Upper lobe of left lung (tissue), 6 donors: ENCODE data around the gene ACTR2. TPM values are rescaled to one million over a fixed set of nuclear protein-coding genes. Genes with fewer than 3 reads are reported as not detected.

Source experiments
- ATAC-seq, 2 donors: fragments of 200-7000 bp; cut with Tn5 transposase; one replicate each; pipeline ENCODE4 v1.9.1; 2022; ENCODE audit warnings: mild to moderate bottlenecking in 2 of 2, moderate library complexity in 2 of 2; ENCODE audit not compliant: low FRiP score in 2 of 2
- DNase-seq, 2 donors: peaks; one replicate each; pipeline ENCODE4 v3.0.0-alpha.2; 2019 to 2020
- H3K27ac ChIP-seq, 4 donors: fragments of 200-600 bp; sonication (generic); one replicate each; pipeline ENCODE4 v1.5.1; 2016 to 2019
- H3K27me3 ChIP-seq, 4 donors: fragments of 200-600 bp; sonication (generic); one replicate each; pipeline ENCODE4 v1.5.1; 2017 to 2019
- H3K36me3 ChIP-seq, 4 donors: fragments of 200-600 bp; sonication (generic); one replicate each; pipeline ENCODE4 v1.5.1; 2016 to 2019
- H3K4me1 ChIP-seq, 4 donors: fragments of 200-600 bp; sonication (generic); one replicate each; pipeline ENCODE4 v1.5.1; 2018 to 2019
- H3K4me3 ChIP-seq, 4 donors: fragments of 200-600 bp; sonication (generic); one replicate each; pipeline ENCODE4 v1.5.1; 2017 to 2019; ENCODE audit warnings: mild to moderate bottlenecking in 2 of 4, moderate library complexity in 1 of 4
- H3K9me3 ChIP-seq, 4 donors: fragments of 200-600 bp; sonication (generic); one replicate each; pipeline ENCODE4 v1.5.1; 2018 to 2019
- EP300 ChIP-seq, 4 donors: sonication (generic); formaldehyde crosslinking; IDR thresholded peaks; one replicate each; pipeline ENCODE4 v1.5.1; 2017; ENCODE audit warnings: antibody characterized with exemption in 4 of 4, control low read depth in 2 of 4
- POLR2A ChIP-seq, 4 donors: fragments of 450-650 bp; IDR thresholded peaks; one replicate each; pipeline ENCODE4 v1.5.1; 2016 to 2017; ENCODE audit warnings: antibody characterized with exemption in 4 of 4, mild to moderate bottlenecking in 2 of 4
- POLR2AphosphoS5 ChIP-seq, 2 donors: sonication (generic); formaldehyde crosslinking; IDR thresholded peaks; one replicate each; pipeline ENCODE4 v1.5.1; 2017; ENCODE audit warnings: antibody characterized with exemption in 2 of 2
- WGBS, 2 donors: methylation state at CpG; one replicate each; pipeline ENCODE4 v1.1.5; 2017 to 2018; 5-methylcytosine and 5-hydroxymethylcytosine counted together
- total RNA-seq, 6 donors: library from RNA; depleted of rRNA in 4 of 6; stranded (reverse); fragments of >200 nt in 4 of 6; gene quantifications; one replicate each; pipeline versions ENCODE4 v1.1.0 to v1.2.1, GENCODE V29; 2016 to 2021
- TF ChIP-seq, protein P1 (sequence below), 6 experiments: fragments of 450-650 bp in 4 of 6; fragments of 200-600 bp in 2 of 6; sonication (generic) in 2 of 6; IDR thresholded peaks; one replicate each; pipeline ENCODE4 v1.5.1; 2016 to 2019; ENCODE audit warnings: antibody characterized with exemption in 6 of 6
- donor health status: DM: no; HTN: no; CAD: no; lungs with moderate emphysema.
- donor health status: DM: no; HTN: yes; CAD: no; lungs with severe emphysema.

ACTR2 gene
- total RNA-seq, 6 donors from 2014 or later = 39.6 to 266 (median 114) TPM

DNA sequence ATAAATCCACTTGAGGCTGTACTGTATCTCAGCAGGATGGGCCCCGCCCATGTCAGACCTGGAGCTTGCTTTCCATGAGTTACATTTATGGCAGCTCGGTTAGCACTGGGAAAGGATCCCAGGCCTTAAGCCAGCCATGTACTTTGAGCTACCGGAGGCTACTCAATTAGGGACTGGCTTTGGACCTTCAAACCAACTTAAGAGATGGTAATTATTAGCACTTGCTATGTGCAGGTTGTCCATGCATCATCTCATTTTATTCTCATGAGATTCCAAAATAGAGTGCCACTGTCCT lies 64.4 kb downstream of the ACTR2 start:
- Histone ChIP-seq H3K27ac (no peak overlapping the region), H3K9me3 (no peaks in the 10 kb centered on the region), H3K36me3 (no peaks in the 10 kb centered on the region), H3K4me1 (peaks cover 0 to 11% (median 3%) of the 10 kb centered on the region in 4 donors), H3K27me3 (no peaks in the 10 kb centered on the region), H3K4me3 (no peak overlapping the region)
- DNase-seq (no peak), ATAC-seq (peak in 1 of 2 donors; percentile 7)
- no peak for TF ChIP-seq EP300 (IDR thresholded peaks at IDR 0.05)
- no peak for TF ChIP-seq POLR2A (IDR thresholded peaks at IDR 0.05)
- TF ChIP-seq, protein P1, sequence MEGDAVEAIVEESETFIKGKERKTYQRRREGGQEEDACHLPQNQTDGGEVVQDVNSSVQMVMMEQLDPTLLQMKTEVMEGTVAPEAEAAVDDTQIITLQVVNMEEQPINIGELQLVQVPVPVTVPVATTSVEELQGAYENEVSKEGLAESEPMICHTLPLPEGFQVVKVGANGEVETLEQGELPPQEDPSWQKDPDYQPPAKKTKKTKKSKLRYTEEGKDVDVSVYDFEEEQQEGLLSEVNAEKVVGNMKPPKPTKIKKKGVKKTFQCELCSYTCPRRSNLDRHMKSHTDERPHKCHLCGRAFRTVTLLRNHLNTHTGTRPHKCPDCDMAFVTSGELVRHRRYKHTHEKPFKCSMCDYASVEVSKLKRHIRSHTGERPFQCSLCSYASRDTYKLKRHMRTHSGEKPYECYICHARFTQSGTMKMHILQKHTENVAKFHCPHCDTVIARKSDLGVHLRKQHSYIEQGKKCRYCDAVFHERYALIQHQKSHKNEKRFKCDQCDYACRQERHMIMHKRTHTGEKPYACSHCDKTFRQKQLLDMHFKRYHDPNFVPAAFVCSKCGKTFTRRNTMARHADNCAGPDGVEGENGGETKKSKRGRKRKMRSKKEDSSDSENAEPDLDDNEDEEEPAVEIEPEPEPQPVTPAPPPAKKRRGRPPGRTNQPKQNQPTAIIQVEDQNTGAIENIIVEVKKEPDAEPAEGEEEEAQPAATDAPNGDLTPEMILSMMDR (IDR thresholded peaks at IDR 0.05) = no peak
- TF ChIP-seq POLR2AphosphoS5 (IDR thresholded peaks at IDR 0.05) = no peak
- 87 to 91% methylated on average over 3 of the region's 3 CpGs for WGBS, 2 donors

DNA sequence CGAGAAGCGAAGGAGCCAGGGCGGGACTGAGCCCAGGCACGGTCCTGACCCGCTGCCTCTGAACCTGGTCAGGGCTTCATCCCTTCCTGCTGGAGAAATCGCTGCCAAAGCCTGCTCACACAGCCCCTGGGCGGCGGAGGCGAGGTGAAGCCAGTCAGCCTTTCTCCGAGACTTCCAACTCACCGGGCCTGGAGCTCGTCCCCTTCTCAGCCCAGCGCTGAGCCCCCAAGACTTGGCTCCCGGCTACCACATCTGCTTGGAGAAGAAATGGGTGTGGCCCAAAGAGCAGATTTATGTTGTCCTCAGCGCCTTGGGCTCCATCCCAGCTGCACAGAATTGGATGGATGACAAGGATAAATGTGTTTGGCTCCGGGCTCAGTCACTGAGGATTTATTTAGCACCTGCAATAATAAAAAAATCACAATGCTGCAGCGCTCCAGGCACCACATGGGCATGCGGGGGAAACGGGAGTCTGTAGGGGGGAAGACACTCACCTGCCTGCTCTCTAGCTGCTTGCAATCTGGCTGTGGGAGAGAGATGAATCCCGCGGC lies 64.9 kb downstream of the ACTR2 start:
- 71 to 83% methylated on average over 20 to 21 of the region's 21 CpGs for whole genome bisulfite sequencing, 2 donors
- no peaks in the 10 kb centered on the region for H3K27me3 ChIP-seq
- ATAC-seq (peak in 1 of 2 donors; percentile 47), DNase-seq (peak in 1 of 2 donors; percentile 65)
- H3K9me3 ChIP-seq = no peaks in the 10 kb centered on the region
- TF ChIP-seq EP300 (IDR thresholded peaks at IDR 0.05) = no peak
- no peak for TF ChIP-seq POLR2A (IDR thresholded peaks at IDR 0.05)
- TF ChIP-seq POLR2AphosphoS5 (IDR thresholded peaks at IDR 0.05) = no peak
- TF ChIP-seq, protein P1 (IDR thresholded peaks at IDR 0.05) = no peak
- H3K27ac ChIP-seq = no peak overlapping the region
- H3K4me3 ChIP-seq = no peak overlapping the region
- H3K4me1 ChIP-seq = peaks cover 0 to 11% (median 3%) of the 10 kb centered on the region in 4 donors
- no peaks in the 10 kb centered on the region for H3K36me3 ChIP-seq

DNA sequence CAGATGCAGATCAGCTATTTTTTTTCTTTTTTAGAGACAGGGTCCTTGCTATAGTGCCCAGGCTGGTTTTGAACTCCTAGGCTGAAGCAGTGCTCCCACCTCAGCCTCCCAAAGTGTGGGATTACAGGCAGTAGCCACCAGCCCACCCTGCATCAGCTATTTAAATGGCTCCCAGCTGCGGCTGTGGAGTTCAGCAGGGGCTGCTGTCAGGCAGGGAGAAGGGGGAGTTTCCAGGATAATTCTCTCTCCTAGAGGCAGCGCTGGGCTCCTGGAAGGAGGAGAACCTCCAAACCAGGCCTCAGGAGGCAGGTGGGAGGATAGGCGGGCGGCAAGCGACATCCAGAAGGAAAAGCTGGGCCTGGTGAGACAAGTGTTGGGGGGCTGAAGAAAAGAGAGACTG lies 65.7 kb downstream of the ACTR2 start:
- no peaks in the 10 kb centered on the region for H3K9me3 ChIP-seq
- TF ChIP-seq POLR2AphosphoS5 (IDR thresholded peaks at IDR 0.05) (no peak), EP300 (IDR thresholded peaks at IDR 0.05) (no peak), POLR2A (IDR thresholded peaks at IDR 0.05) (no peak)
- TF ChIP-seq, protein P1 (IDR thresholded peaks at IDR 0.05) = no peak
- DNase-seq = no peak
- ATAC-seq = no peak
- no peak overlapping the region for H3K4me3 ChIP-seq
- H3K4me1 ChIP-seq = peaks cover 0 to 11% (median 3%) of the 10 kb centered on the region in 4 donors
- H3K27ac ChIP-seq = no peak overlapping the region
- WGBS, 2 donors = 93 to 99% methylated on average over 5 of the region's 5 CpGs
- no peaks in the 10 kb centered on the region for H3K27me3 ChIP-seq
- H3K36me3 ChIP-seq = no peaks in the 10 kb centered on the region

DNA sequence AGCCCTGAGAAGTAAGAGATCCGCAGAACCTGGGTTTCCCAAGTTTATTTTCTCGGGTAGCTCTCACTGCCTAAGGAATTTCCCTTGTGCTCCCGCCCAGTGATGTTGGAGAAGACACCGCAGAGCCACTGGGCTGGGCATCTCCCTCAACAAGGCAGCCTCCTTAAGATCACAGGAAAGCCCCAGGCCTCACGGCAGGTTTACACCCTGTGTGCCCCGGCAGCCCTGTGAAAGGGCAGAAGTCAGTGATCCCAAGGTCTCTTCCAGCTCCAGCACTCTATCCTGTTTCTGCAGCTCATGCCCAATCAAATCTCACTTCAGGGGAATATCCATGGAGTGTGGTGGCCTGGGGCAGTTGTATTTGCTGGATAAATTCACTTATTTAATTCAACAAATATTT lies 66.5 kb downstream of the ACTR2 start:
- no peak overlapping the region for H3K4me3 ChIP-seq
- H3K36me3 ChIP-seq = no peaks in the 10 kb centered on the region
- DNase-seq = no peak
- WGBS, 2 donors = 91 to 92% methylated on average over 6 of the region's 6 CpGs
- no peak for ATAC-seq
- H3K9me3 ChIP-seq = no peaks in the 10 kb centered on the region
- H3K27me3 ChIP-seq = no peaks in the 10 kb centered on the region
- TF ChIP-seq EP300 (IDR thresholded peaks at IDR 0.05) = no peak
- TF ChIP-seq, protein P1 (IDR thresholded peaks at IDR 0.05) = no peak
- no peak for TF ChIP-seq POLR2AphosphoS5 (IDR thresholded peaks at IDR 0.05)
- TF ChIP-seq POLR2A (IDR thresholded peaks at IDR 0.05) = no peak
- peaks cover 0 to 11% (median 3%) of the 10 kb centered on the region in 4 donors for H3K4me1 ChIP-seq
- H3K27ac ChIP-seq = no peak overlapping the region

DNA sequence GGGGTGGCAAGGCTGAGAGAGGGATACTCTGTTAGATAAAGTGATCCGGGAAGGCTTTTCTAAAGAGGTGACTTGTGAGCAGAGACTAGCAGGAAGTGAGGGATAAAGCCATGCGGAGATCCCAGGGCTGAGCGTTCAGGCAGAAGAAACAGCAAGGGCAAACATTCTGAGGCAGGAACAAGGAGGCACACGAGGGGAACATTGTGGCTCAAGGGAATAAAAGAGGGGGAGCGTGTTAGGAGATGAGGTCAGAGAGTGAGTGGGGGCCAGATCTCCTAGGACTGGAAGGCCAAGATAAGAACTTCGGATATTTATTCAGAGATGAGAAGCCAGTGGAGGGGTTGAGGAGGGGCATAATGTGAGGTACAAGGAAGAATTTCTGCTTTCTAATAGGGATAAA lies 67.1 kb downstream of the ACTR2 start:
- ATAC-seq = no peak
- 71 to 78% methylated on average over 6 of the region's 6 CpGs for WGBS, 2 donors
- H3K36me3 ChIP-seq = no peaks in the 10 kb centered on the region

More for the DNA sequence above, 67.1 kb downstream of the ACTR2 start:
- no peak overlapping the region for H3K4me3 ChIP-seq
- H3K27ac ChIP-seq = no peak overlapping the region
- H3K9me3 ChIP-seq = no peaks in the 10 kb centered on the region
- TF ChIP-seq, protein P1 (IDR thresholded peaks at IDR 0.05) = no peak
- no peak for TF ChIP-seq POLR2A (IDR thresholded peaks at IDR 0.05)
- no peak for TF ChIP-seq EP300 (IDR thresholded peaks at IDR 0.05)
- no peak for TF ChIP-seq POLR2AphosphoS5 (IDR thresholded peaks at IDR 0.05)
- no peak for DNase-seq
- H3K4me1 ChIP-seq = peaks cover 4 to 11% (median 8%) of the 10 kb centered on the region in 4 donors
- H3K27me3 ChIP-seq = no peaks in the 10 kb centered on the region
